HG03025 (cell line): ENCODE data around the gene BNIPL.

Experiments used
- ATAC-seq: cut with Tn5 transposase; IDR thresholded peaks from one replicate; pipeline ENCODE4 v1.9.1; 2021; ENCODE audit warnings: mild to moderate bottlenecking, moderate library complexity; ENCODE audit not compliant: unreplicated experiment, low FRiP score

BNIPL gene

DNA sequence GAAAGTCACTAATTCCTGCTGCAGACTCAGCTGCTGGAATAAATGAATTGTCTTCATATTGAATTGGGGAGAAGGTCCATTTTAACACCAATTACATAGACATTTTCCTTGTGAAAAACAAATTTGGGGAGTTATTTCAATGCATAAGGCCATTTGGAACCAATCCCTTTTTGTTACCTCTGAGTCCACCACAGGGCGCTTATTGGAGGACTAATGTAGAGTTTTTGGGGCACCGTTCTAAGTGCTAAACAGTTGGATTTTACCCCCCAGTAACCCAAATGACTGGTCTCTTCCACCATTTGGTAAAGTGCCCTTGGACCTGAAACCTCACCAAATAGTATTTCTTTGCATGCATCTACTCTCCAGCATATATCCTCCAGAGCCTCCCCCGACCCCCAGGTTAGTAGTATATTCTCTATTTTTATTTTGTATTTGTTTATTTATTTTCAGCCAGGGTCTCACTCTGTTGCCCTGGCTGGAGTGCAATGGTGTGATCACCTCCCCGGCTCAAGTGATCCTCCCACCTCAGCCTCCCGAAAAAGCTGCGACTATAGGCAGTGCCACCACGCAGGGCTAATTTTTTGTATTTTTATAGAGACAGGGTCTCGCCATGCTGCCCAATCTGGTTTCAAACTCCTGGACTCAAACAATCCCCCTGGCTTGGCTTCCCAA, 26.6 kb upstream of the BNIPL start:
- ATAC-seq = no peak

DNA sequence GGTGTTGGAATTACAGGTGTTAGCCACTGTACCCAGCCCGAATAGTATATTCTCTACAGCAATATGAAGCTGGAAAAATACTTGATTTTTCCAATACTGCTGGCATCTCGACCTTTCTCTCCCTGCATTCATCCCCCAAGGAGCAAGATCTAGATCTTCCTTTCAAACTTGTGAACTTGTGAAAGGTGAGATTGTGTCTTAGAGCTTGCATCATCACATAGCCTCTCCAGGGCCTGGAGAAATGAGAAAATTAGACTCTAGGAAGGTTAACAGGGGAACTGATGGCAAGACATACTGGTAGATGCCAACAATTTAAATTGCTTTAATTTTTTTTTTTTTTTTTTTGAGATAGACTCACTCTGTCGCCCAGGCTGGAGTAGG, 26.1 kb upstream of the BNIPL start:
- ATAC-seq = no peak

DNA sequence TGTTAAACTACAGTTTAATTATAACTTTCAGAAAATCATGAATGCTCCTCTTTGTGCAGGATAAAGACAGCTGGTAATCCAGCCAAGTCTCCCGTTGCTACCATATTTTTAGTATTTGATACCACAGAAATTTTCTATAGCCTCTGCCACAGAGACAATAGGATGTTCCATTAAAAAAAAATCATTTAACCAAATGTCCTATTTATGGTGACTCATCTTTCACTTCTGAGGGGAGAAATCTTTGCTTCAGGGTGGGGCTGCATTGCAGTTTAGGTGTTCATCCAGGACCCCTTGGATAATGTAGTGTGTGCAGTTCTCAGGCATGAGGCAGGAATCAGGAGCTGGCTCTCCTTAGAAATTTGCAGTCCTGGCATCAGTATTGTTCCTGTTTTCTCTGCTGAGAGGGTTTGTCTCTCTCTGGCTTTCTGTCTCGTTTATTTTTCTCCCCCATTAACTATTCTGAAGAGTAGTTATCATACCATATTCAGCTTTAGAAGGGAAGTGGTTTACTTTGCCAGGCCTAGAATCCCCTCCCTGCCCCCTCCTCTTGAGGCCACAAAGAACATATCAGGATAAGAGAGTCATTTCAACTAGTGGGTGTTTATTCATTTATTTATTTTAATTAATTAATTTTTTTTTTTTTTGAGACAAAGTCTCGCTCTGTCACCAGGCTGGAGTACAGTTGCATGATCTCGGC, 25.1 kb upstream of the BNIPL start:
- no peak for ATAC-seq

DNA sequence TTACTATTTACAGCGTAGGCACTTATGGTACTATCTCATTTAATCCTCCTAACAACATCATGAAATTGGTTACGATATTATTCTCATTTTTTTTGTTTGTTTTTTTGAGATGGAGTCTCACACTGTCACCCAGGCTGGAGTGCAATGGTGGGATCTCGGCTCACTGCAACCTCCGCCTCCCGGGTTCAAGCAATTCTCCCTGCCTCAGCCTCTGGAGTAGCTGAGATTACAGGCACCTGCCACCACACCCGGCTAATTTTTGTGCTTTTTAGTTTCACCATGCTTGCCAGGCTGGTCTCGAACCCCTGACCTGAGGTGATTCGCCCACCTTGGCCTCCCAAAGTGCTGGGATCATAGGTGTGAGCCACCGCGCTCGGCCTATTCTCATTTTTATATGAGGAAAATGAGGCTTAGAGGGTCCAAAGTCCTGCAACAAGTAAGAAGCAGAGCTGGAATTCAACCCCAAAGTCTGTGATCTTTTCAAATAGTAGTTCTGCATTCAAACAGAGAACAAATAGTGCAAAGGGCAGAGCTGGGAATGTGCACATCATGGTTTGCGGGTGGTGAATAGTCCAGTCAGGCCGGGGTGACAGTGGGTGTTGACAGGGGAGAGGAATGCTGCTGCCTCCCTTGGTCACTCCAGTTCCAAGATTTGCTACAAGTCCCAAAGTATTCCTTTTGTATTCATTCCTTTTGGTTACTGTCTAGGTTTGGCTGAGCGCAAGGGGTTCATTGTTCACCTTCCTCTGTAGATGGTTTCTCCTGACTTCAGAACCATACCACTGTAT, 23.5 kb upstream of the BNIPL start:
- no peak for ATAC-seq

DNA sequence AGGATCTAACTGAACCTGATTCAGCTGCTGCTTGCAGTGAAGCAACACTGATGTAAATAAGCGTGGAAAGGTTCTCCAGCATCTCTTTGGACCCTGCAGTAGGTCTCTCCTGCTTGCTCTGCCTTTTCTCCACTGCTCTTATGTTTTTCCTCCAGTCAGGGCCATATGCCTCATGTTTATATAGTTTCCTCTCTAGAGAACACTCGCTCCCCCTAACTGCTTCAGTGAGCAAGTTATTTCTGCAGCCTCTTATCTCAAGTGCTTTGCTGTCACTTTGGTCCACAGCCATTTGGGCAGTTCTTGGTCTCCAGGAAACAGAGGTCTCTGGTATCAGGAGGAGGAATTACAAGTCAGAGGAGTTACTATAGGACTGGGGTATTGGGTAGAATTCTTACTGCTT, 22.9 kb upstream of the BNIPL start:
- no peak for ATAC-seq

DNA sequence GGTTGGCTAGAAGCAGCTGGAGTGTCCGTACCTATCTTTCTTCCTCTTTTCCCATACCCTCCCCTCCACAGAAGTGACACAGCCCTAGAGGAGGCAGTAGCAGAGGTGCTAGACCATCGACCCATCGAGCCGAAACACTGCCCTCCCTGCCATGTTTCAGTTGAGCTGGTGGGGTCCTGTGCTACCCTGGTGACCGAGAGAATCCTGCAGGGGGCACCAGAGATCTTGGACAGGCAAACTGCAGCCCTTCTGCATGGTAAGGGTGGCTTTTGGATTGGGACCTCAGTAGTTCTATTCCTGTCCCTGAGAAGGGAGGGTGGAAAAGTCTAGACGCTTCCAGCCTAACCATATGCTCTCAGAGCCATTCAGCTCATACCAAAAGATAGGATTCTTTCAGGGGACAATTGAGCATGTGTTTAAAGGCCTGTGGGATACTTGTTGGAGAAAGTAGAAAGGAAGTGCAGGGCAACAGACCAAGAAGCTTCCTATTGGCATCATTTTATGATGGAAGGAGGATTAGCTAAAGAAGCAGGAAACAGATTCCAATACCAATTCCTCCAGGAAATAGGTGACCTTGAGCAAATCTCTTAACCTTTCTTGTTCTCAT, 11.7 kb upstream of the BNIPL start:
- ATAC-seq = no peak

DNA sequence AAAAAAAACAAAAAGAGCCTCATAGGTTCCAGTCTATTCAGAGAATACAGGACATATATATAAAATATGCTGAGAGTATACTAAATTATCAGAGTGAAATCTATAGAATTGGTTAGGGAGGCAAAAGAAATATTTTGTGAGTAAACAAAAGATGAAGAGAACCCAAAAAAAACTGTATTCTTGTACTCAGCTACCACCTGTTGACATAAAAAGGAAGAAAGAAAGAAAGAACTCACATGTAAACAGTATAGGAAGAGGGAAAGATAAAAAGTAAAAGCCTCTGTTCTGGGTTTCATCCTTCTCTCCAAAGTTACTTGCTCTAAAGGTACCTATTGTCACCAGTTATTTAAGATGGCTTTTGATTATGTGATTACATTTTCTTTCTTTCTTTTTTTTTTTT, 9.9 kb upstream of the BNIPL start:
- no peak for ATAC-seq

DNA sequence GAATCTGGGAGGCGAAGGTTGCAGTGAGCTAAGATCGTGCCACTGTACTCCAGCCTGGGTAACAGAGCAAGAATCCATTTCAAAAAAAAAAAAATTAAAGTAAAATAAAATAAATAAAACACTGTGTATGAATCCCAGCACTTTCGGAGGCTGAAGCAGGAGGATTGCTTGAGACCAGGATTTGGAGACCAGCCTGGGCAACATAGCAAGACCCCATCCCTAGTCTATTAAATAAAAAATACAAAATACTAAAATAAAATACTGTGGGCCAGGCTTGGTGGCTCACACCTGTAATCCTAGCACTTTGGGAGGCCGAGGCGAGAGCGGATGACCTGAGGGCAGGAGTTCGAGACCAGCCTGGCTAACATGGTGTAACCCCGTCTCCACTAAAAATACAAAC, 4.2 kb upstream of the BNIPL start:
- no peak for ATAC-seq

DNA sequence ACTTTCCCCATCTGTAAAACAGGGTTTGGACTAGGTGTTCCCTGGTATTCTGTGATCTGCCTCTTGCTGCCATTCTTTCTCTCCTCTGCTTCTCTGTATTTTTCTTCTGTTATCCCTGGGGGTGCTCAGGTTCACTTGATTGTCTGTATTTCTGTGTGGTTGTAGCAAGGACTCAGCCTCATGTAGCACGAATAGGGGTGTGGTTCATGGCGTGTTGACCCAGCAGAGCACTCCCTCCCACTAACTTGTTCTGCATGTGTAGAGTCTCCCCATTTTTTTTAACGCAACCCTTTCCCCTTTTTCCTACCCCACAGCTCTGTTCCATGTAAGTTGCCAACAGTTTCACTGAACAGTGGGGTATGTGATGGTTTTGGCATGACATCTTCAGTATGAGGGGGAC, 1.2 kb upstream of the BNIPL start:
- ATAC-seq = no peak

DNA sequence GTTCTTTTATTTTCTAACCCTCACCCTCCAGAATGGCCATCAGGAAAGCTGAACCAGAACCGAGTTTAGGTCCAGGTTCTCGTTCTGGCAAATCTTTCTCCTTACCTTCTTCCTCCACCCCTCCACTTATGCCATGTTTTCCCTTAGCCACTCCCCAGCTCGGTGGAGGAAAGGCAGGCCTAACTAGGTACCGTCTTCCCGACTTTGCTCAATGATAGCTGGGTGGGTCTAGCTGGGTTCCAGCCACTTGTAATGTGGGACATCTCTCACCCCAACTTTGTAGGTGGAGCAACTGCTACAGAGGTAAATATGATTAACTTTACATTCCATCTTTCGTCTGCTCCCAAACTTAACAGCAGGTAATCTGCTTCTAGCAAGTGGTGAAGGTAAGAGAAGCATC, 646 bp downstream of the BNIPL start:
- no peak for ATAC-seq

DNA sequence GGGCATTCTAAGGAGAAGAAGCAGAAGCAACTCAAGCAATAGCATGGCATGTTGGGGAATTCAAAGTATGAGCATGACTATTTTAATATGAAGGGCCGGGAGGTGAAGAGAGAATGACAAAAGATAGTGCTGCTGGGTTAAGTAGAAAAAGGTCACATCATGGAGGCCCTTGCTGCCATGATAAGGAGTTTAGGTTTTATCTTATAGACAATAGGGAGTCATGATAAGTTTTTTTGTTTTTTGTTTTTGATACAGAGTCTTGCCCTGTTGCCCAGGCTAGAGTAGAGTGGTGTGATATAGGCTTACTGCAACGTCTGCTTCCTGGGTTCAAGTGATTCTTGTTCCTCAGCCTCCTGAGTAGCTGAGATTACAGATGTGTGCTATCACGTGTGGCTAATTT, 3.1 kb downstream of the BNIPL start:
- ATAC-seq = no peak

DNA sequence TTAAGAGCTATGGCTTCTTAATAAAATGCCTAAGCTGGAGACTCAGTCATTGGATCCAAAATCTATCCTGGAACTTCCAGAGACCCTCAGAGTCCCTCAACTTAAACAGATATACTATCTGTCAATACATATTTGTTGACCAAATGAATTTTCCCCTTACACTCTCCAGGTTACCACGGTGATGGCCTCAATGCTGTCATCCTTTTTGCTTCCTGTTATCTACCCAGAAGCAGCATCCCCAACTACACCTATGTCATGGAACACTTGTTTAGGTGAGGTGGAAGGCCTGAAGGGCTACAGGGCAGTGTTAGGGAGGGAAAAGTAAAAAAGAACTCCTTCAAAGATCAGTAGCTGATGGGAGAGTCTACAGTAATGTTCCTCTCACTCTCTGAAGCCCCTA, 6.8 kb downstream of the BNIPL start:
- no peak for ATAC-seq

DNA sequence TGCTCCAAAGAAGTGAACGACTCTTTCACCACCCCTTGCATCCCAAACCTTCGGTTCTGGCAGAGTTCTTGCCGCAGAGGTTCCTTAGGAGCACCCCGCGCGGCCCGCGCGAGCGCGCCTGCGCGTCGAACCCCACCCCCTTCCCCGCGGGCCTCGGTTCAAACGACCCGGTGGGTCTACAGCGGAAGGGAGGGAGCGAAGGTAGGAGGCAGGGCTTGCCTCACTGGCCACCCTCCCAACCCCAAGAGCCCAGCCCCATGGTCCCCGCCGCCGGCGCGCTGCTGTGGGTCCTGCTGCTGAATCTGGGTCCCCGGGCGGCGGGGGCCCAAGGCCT, 11.2 kb downstream of the BNIPL start, which contains the start of gene C1orf56:
Gene C1orf56, plus strand, starts transcription at position 161 of the 334 bp plus-strand sequence. Its CDS starts 97 bp downstream, at position 258.
- ATAC-seq = no peak

DNA sequence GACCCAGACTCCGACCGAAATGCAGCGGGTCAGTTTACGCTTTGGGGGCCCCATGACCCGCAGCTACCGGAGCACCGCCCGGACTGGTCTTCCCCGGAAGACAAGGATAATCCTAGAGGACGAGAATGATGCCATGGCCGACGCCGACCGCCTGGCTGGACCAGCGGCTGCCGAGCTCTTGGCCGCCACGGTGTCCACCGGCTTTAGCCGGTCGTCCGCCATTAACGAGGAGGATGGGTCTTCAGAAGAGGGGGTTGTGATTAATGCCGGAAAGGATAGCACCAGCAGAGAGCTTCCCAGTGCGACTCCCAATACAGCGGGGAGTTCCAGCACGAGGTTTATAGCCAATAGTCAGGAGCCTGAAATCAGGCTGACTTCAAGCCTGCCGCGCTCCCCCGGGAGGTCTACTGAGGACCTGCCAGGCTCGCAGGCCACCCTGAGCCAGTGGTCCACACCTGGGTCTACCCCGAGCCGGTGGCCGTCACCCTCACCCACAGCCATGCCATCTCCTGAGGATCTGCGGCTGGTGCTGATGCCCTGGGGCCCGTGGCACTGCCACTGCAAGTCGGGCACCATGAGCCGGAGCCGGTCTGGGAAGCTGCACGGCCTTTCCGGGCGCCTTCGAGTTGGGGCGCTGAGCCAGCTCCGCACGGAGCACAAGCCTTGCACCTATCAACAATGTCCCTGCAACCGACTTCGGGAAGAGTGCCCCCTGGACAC, 11.7 kb downstream of the BNIPL start:
- no peak for ATAC-seq

DNA sequence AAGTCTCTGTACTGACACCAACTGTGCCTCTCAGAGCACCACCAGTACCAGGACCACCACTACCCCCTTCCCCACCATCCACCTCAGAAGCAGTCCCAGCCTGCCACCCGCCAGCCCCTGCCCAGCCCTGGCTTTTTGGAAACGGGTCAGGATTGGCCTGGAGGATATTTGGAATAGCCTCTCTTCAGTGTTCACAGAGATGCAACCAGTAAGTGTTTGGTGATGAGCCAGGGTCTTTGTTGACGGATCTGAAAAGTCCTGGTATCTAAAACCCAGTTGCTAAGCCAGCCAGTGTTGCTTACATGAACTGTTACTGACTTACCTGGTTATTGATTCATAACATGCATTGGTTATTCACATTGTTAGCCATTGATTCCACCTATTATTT, 12.3 kb downstream of the BNIPL start:
- ATAC-seq = no peak

DNA sequence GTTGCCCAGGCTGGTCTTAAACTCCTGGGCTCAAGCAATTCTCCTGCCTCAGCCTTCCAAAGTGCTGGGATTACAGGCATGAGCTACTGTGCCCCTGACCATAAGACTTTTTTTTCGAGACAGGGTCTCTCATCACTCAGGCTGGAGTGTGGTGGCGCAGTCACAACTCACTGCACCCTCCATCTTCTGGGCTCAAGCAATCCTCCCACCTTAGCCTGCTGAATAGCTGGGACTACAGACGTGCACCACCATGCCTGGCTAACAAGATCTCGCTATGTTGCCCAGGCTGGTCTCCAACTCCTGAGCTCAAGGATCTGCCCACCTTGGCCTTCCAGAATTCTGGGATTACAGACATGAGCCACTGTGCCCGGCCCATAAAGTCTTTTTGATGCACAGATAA, 13.1 kb downstream of the BNIPL start:
- no peak for ATAC-seq

DNA sequence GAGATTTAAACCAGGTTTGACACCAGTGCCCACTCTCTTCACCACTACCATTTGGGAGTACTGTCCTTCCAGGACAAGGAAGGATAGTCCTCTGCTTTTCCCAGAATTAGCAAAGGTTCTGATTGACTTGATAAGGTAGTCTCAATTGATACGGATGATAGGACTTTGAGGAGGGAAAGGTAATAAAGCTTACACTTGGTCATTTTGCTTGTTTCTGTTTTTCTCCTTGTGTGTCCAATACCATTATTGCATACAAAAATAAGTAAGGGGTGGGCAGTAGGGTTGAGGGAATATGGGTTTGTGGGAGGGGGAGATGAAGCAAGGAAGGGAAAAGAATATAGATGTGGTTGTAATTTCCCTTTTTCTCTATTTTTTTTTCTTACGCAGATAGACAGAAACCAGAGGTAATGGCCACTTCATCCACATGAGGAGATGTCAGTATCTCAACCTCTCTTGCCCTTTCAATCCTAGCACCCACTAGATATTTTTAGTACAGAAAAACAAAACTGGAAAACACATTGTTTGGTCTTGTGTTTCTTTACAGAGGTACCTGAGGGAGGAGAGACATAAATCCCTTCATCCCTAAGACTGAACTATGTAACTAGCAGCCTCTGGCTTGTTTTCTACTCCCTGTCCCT, 13.8 kb downstream of the BNIPL start:
- ATAC-seq = no peak

DNA sequence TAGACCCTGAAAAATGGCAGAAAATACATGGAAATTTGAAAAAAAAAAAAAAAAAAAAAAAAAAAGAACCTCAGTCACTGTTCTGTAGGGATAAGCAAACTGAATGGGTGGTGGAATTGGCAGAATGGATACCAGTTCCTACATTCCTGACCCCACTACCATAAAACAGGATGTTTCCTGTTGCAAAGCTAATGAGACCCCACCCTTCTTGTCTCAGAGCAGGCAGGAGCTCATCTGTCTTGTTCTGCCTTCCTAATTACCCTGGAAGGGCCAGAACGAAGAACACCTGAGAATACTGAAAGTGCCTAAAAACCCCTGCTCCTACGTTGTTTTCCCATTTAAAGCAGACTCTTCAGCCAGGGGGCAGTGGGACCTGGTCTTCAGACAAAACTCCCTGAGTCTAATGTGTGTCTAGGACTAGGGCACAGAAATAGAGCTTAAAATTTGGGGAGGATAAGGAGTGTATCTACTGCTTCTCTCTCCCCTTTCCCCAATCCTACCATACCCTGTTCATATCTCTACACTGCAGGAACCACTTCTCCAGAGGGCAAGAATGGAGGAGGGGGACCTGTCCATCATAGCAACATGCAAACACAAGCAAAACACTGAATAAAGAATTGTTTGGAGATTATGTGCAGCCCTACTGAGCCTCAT, 15.1 kb downstream of the BNIPL start:
- ATAC-seq = no peak

DNA sequence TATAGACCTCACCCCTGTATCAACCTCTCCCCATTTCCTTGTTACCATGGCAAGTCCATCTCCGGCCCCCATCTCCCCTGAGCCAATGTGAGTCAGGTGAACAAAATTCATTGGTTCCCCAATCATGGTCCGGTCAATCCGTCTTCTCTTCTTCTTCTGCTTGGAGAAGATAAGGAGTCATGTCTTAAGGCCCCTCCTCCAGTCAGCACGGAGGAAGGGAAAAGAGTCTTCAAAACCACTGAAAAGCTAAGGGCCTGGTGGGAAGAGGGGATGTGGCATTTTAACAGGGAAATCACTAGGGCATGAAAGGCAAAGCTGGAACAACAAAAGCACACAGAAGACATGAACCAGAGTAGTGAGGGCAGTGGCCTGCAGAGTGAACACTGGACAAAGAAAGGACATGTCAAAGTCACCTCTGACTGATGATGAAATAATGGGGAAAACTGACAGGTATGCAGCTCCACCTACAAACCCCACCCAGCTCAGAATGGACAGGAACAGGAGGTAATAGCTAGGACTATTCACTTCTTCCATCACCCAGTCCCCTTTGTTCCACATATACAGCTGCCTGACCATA, 18.7 kb downstream of the BNIPL start:
- ATAC-seq = no peak
